ENCODE measurements around the gene PADI1.

- TF ChIP-seq MYC (IDR thresholded peaks at IDR 0.05; ENCODE audit: borderline replicate concordance, low read length), result no peak
- no peak for TF ChIP-seq CTCF (IDR thresholded peaks at IDR 0.05)
- TF ChIP-seq POLR2A (IDR thresholded peaks at IDR 0.05; ENCODE audit: low read length), result no peak
- TF ChIP-seq HES2 (IDR thresholded peaks at IDR 0.05), result no peak
- TF ChIP-seq ESRRA (IDR thresholded peaks at IDR 0.05; ENCODE audit: borderline replicate concordance, low read length), result no peak
- TF ChIP-seq CBX2 (IDR thresholded peaks at IDR 0.05; ENCODE audit: borderline replicate concordance, low read depth), result no peak
- TF ChIP-seq POLR2AphosphoS2 (conservative IDR thresholded peaks at IDR 0.05; ENCODE audit: low read length), result no peak
- no peak for TF ChIP-seq MAX (IDR thresholded peaks at IDR 0.05)
- no peak for TF ChIP-seq RAD21 (conservative IDR thresholded peaks at IDR 0.05 in 1 of 2, IDR thresholded peaks at IDR 0.05 in 1 of 2)
Observed at GRCh38 chr1:17208546-17208945, 3.6 kb downstream of the PADI1 start.
